H1 (cell line): Measurements from ENCODE around the gene ETS1. TPM values are rescaled to one million over a fixed set of nuclear protein-coding genes. Genes with fewer than 3 reads are reported as not detected.

ENCODE experiments used
- CTCF ChIA-PET: fragments of 300-600 bp; sonication (Branson Sonifier 250); formaldehyde crosslinking; loops from one replicate; lab custom pipeline; 2021; ENCODE audit not compliant: partially characterized antibody; lab: Charles Lee
- POLR2A ChIA-PET: fragments of 300-600 bp; sonication (Branson Sonifier 250); formaldehyde crosslinking; loops from one replicate; lab custom pipeline; 2021; ENCODE audit warnings: inconsistent platforms; ENCODE audit not compliant: partially characterized antibody; lab: Charles Lee
- DNase-seq, 2 experiments: peaks; one replicate each; pipeline versions ENCODE4 v3.0.0 to v3.0.0-alpha.2; 2010 to 2022; ENCODE audit warnings: low spot score in 2 of 2, low read depth in 1 of 2, mixed read lengths in 1 of 2
- FAIRE-seq: peaks from 2 replicates; lab custom pipeline; 2011; peaks lifted over from hg19 to GRCh38; lab: Jason Lieb, UNC
- H2AFZ ChIP-seq: 2 replicates; pipeline ENCODE4 v1.8.1; 2012; ENCODE audit warnings: low read length, inconsistent platforms
- H2AK5ac ChIP-seq: 2 replicates; pipeline ENCODE4 v1.6.1; 2013; ENCODE audit warnings: low read depth, low read length
- H2BK120ac ChIP-seq: replicated peaks from 2 replicates; pipeline ENCODE3; 2013; ENCODE audit warnings: low read depth, low read length, inconsistent platforms
- H2BK12ac ChIP-seq: 2 replicates; pipeline ENCODE4 v1.6.1; 2013; ENCODE audit warnings: low read depth, low read length
- H2BK15ac ChIP-seq: 2 replicates; pipeline ENCODE4 v1.6.1; 2013; ENCODE audit warnings: low read length
- H2BK20ac ChIP-seq: 2 replicates; pipeline ENCODE4 v1.6.1; 2013; ENCODE audit warnings: low read length
- H2BK5ac ChIP-seq: 2 replicates; pipeline ENCODE4 v1.6.1; 2013; ENCODE audit warnings: low read depth, low read length
- H3K14ac ChIP-seq: 2 replicates; pipeline ENCODE4 v1.6.1; 2013; ENCODE audit warnings: inconsistent platforms; ENCODE audit not compliant: insufficient read length
- H3K18ac ChIP-seq: 2 replicates; pipeline ENCODE4 v1.6.1; 2013; ENCODE audit warnings: low read length; ENCODE audit errors: extremely low read depth
- H3K23ac ChIP-seq: 2 replicates; pipeline ENCODE4 v1.6.1; 2013; ENCODE audit warnings: inconsistent platforms; ENCODE audit not compliant: insufficient read length
- H3K23me2 ChIP-seq: 2 replicates; pipeline ENCODE4 v1.6.1; 2013; ENCODE audit warnings: low read depth, low read length
- H3K27ac ChIP-seq: 2 replicates; pipeline ENCODE4 v1.6.1; 2011; ENCODE audit warnings: low read depth, low read length, inconsistent platforms
- H3K27me3 ChIP-seq, 4 experiments: replicated peaks in 1 of 4; 1 replicate in 1 of 4; 2 replicates in 3 of 4; pipeline versions ENCODE4 v1.6.1 to v1.8.1; 2011 to 2013; ENCODE audit warnings: low read length in 3 of 4, mild to moderate bottlenecking in 3 of 4, inconsistent platforms in 2 of 4, mixed read lengths in 2 of 4, moderate library complexity in 1 of 4; ENCODE audit not compliant: control insufficient read depth in 3 of 4, insufficient read depth in 3 of 4; ENCODE audit errors: extremely low read depth in 1 of 4
- H3K36me3 ChIP-seq, 4 experiments: 2 replicates each; pipeline versions ENCODE4 v1.6.1 to v1.8.1; 2011 to 2013; ENCODE audit warnings: mild to moderate bottlenecking in 4 of 4, low read length in 3 of 4, moderate library complexity in 2 of 4, control low read depth in 1 of 4, inconsistent platforms in 1 of 4; ENCODE audit not compliant: insufficient read depth in 4 of 4, control insufficient read depth in 2 of 4
- H3K4ac ChIP-seq: replicated peaks from 2 replicates; pipeline ENCODE3; 2013; ENCODE audit warnings: low read length, low read depth, mixed read lengths, inconsistent platforms; ENCODE audit not compliant: insufficient read length
- H3K4me1 ChIP-seq, 4 experiments: replicated peaks in 1 of 4; 1 replicate in 1 of 4; 2 replicates in 3 of 4; pipeline versions ENCODE4 v1.6.1 to v1.8.1; 2011 to 2013; ENCODE audit warnings: low read length in 3 of 4, inconsistent platforms in 2 of 4, mixed read lengths in 1 of 4; ENCODE audit not compliant: insufficient read depth in 4 of 4, control insufficient read depth in 3 of 4
- H3K4me2 ChIP-seq, 2 experiments: 2 replicates each; pipeline versions ENCODE4 v1.6.1 to v1.8.1; 2011 to 2013; ENCODE audit warnings: low read depth in 2 of 2, low read length in 2 of 2, control low read depth in 1 of 2, inconsistent platforms in 1 of 2, mild to moderate bottlenecking in 1 of 2; ENCODE audit not compliant: insufficient read depth in 1 of 2
- H3K4me3 ChIP-seq, 4 experiments: fragments of 200-600, 300-600 bp in 1 of 4; sonication (generic), shearing (Covaris generic), sonication (Bioruptor Twin) in 1 of 4; 2 replicates each; pipeline versions ENCODE4 v1.5.1 to v1.8.1; 2011 to 2016; ENCODE audit warnings: low read length in 4 of 4, low read depth in 3 of 4, control low read depth in 2 of 4, inconsistent platforms in 2 of 4, mild to moderate bottlenecking in 2 of 4, mixed read lengths in 1 of 4, moderate library complexity in 1 of 4; ENCODE audit not compliant: insufficient read depth in 2 of 4; ENCODE audit errors: extremely low read depth in 1 of 4
- H3K56ac ChIP-seq: replicated peaks from 2 replicates; pipeline ENCODE3; 2013; ENCODE audit warnings: low read depth, mild to moderate bottlenecking, mixed read lengths, low read length, inconsistent platforms; ENCODE audit not compliant: insufficient read length
- H3K79me1 ChIP-seq: 2 replicates; pipeline ENCODE4 v1.6.1; 2013; ENCODE audit warnings: low read depth, low read length, control low read depth
- H3K79me2 ChIP-seq, 2 experiments: 2 replicates each; pipeline versions ENCODE4 v1.6.1 to v1.8.1; 2012 to 2013; ENCODE audit warnings: low read length in 2 of 2, mild to moderate bottlenecking in 2 of 2, inconsistent platforms in 1 of 2; ENCODE audit not compliant: insufficient read depth in 2 of 2, control insufficient read depth in 1 of 2
- H3K9ac ChIP-seq, 4 experiments: replicated peaks in 1 of 4; 1 replicate in 1 of 4; 2 replicates in 3 of 4; pipeline versions ENCODE4 v1.6.1 to v1.8.1; 2011 to 2013; ENCODE audit warnings: low read depth in 3 of 4, low read length in 3 of 4, control low read depth in 2 of 4, mild to moderate bottlenecking in 2 of 4, moderate library complexity in 2 of 4, inconsistent platforms in 1 of 4; ENCODE audit errors: extremely low read depth in 1 of 4
- H3K9me3 ChIP-seq, 2 experiments: 2 replicates each; pipeline versions ENCODE4 v1.6.1 to v1.8.1; 2012 to 2013; ENCODE audit warnings: mild to moderate bottlenecking in 2 of 2, moderate library complexity in 2 of 2, control low read depth in 1 of 2, inconsistent platforms in 1 of 2, low read depth in 1 of 2, low read length in 1 of 2, mixed read lengths in 1 of 2; ENCODE audit not compliant: insufficient read depth in 2 of 2
- H4K20me1 ChIP-seq, 2 experiments: replicated peaks in 1 of 2; 2 replicates each; pipeline versions ENCODE3 to v1.8.1; 2011 to 2013; ENCODE audit warnings: inconsistent platforms in 2 of 2, low read length in 2 of 2, mild to moderate bottlenecking in 1 of 2; ENCODE audit not compliant: insufficient read depth in 2 of 2, control insufficient read depth in 1 of 2
- H4K5ac ChIP-seq: 2 replicates; pipeline ENCODE4 v1.6.1; 2013; ENCODE audit warnings: low read length, low read depth, mixed read lengths, inconsistent platforms; ENCODE audit not compliant: insufficient read length
- H4K8ac ChIP-seq: 2 replicates; pipeline ENCODE4 v1.8.0; 2013; ENCODE audit warnings: mild to moderate bottlenecking, moderate library complexity, low read length, inconsistent platforms; ENCODE audit not compliant: insufficient read depth; ENCODE audit errors: extremely low read depth
- H4K91ac ChIP-seq: replicated peaks from 2 replicates; pipeline ENCODE3; 2013; ENCODE audit warnings: low read length, mixed read lengths, inconsistent platforms; ENCODE audit not compliant: insufficient read length
- EZH2 ChIP-seq: fragments of 200-600 bp; sonication (generic); IDR thresholded peaks from 2 replicates; pipeline ENCODE4 v1.7.1; 2012; ENCODE audit warnings: low read depth, mild to moderate bottlenecking, moderate library complexity, low read length, inconsistent platforms; ENCODE audit not compliant: severe bottlenecking
- POLR2A ChIP-seq, 2 experiments: IDR thresholded peaks; 1 replicate in 1 of 2; 2 replicates in 1 of 2; pipeline ENCODE4 v1.6.1; 2011; ENCODE audit warnings: low read depth in 2 of 2, low read length in 2 of 2, mild to moderate bottlenecking in 2 of 2; ENCODE audit errors: control extremely low read depth in 1 of 2
- SUZ12 ChIP-seq: fragments of 200-600 bp; sonication (generic); IDR thresholded peaks from 2 replicates; pipeline ENCODE4 v1.6.1; 2012; ENCODE audit warnings: mild to moderate bottlenecking, inconsistent platforms, low read length, moderate library complexity, mixed read lengths
- TAF7 ChIP-seq: optimal IDR thresholded peaks from 2 replicates; pipeline ENCODE3; 2011; ENCODE audit warnings: low read depth, mild to moderate bottlenecking, inconsistent platforms, low read length, moderate library complexity, borderline replicate concordance
- TCF12 ChIP-seq: IDR thresholded peaks from 2 replicates; pipeline ENCODE4 v1.6.1; 2011; ENCODE audit warnings: low read depth, mild to moderate bottlenecking, low read length
- YY1 ChIP-seq: IDR thresholded peaks from 2 replicates; pipeline ENCODE4 v1.6.1; 2011; ENCODE audit warnings: low read depth, mild to moderate bottlenecking, low read length
- ZNF274 ChIP-seq: IDR thresholded peaks from 2 replicates; pipeline ENCODE4 v1.7.0; 2012; ENCODE audit warnings: low read length, borderline replicate concordance; ENCODE audit errors: extremely low read depth
- WGBS, 2 experiments: shearing (Covaris generic) in 1 of 2; methylation state at CpG; one replicate each; pipeline versions ENCODE4 v1.1.6 to v1.1.7; 2013 to 2015; ENCODE audit warnings: low lambda C conversion rate in 2 of 2, mixed read lengths in 2 of 2, inconsistent platforms in 1 of 2, low coverage in 1 of 2, missing lambda C conversion rate in 1 of 2; ENCODE audit not compliant: insufficient replicate concordance in 2 of 2, insufficient coverage in 1 of 2, insufficient read length in 1 of 2; ENCODE audit errors: extremely low coverage in 1 of 2, missing lambda C conversion rate in 1 of 2; 5-methylcytosine and 5-hydroxymethylcytosine counted together
- polyA plus RNA-seq, 7 experiments: library from polyadenylated mRNA; depleted of rRNA in 3 of 7; stranded (reverse) in 5 of 7; unstranded in 2 of 7; fragments of >200 nt in 5 of 7; fragments of 200-250 nt in 2 of 7; gene quantifications; 1 replicate in 5 of 7; 2 replicates in 1 of 7; 4 replicates in 1 of 7; pipeline versions ENCODE4 v1.2.1 to v1.2.3, GENCODE V29; 2011 to 2013; ENCODE audit warnings: missing spikeins in 2 of 7, mixed read lengths in 2 of 7
- total RNA-seq: library from RNA; stranded (reverse); fragmentation: NEBNext Ultra II Directional; extraction: Animal tissue kit (Norgen Biotek cat#: 25700); gene quantifications from 2 replicates; pipeline ENCODE4 v1.2.1, GENCODE V29; 2021

Gene ETS1
- total and polyA plus RNA-seq, 2 of the 8 experiments (the other 6 are each of a cell fraction or from before 2014, with no cell fraction given): 10.0 to 35.3 TPM

DNA sequence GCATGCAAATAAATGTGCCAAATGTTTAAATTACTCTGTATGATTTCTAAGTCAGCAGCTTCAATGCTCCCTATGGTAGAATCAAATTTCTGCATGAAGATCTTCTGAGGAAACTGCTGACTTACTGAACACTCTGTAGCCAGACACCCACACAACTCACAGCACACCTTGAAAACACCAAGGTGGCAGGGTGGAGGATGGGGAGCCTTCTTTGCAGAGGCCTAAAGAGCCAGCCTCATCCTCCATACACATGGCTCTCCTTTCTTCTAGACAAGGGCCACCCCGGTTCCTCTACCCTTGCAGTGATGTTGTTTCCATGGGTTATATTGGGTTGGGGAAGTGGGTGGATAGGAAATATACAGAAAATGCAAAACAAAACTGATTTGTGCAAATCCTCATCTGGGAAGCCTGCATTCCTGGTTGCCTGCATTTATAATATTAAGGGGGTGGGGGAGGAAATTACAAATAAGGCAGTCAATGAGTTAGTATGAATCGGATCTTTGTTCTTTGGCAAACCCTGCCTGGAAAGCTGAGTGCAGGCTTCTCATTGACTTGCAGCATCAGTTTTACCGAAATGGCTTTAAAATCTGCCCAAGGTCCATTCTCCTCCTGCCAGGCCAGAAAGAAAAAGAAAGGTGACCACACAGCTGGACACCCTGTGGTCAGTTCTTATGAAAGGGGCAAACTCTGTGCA is 15.8 kb upstream of the ETS1 start:
- Histone ChIP-seq H3K27me3 (no peaks in the 10 kb centered on the region), H2BK5ac (no peak overlapping the region), H3K27ac (no peak overlapping the region), H2BK12ac (no peak overlapping the region), H3K4me3 (no peak overlapping the region), H3K4me1 (peaks cover 0 to 5% (median 2%) of the 10 kb centered on the region in 4 experiments; a peak in 4 of 7 replicates), H2BK120ac (no peak overlapping the region), H4K91ac (no peak overlapping the region), H2BK20ac (no peak overlapping the region), H4K20me1 (no peaks in the 10 kb centered on the region), H3K9me3 (no peaks in the 10 kb centered on the region), H3K18ac (no peak overlapping the region; the same call in 1 of the 2 replicates), H3K79me1 (no peaks in the 10 kb centered on the region), H4K8ac (no peak overlapping the region), H4K5ac (no peak overlapping the region), H3K9ac (no peak overlapping the region), H3K79me2 (no peaks in the 10 kb centered on the region), H2AFZ (no peak overlapping the region), H3K56ac (no peak overlapping the region), H3K23me2 (no peaks in the 10 kb centered on the region), H3K36me3 (no peaks in the 10 kb centered on the region), H3K14ac (no peak overlapping the region), H3K4me2 (no peak overlapping the region), H2BK15ac (no peak overlapping the region), H3K4ac (no peak overlapping the region), H3K23ac (no peak overlapping the region), H2AK5ac (no peak overlapping the region)
- DNase-seq (no peak), FAIRE-seq (no peak)
- CTCF ChIA-PET: interaction anchor here (1.1 to 22.9 kb wide), 5 partner anchors 11 to 313 kb away, joined by 3 to 319 read pairs (median 6); no protein-coding TSS in a partner anchor
- WGBS, 2 experiments: 92% methylated on average over 3 of the region's 3 CpGs; no CpG with 5 or more reads in 1 of the 2 experiments
- POLR2A ChIA-PET: interaction anchor here (3.6 kb wide), 1 partner anchor 16 kb away, joined by 10 read pairs; the partner anchor contains the start of gene ETS1
- TF ChIP-seq TCF12 (no peak), YY1 (no peak), SUZ12 (no peak), EZH2 (no peak), ZNF274 (no peak), POLR2A (IDR thresholded peaks at IDR 0.05; ENCODE audit: control extremely low read depth in 1 of 2, low read depth in 2 of 2, low read length in 2 of 2) (no peak), TAF7 (no peak)
